ENCODE results near the gene HK1.
"Not testable (repeated sequence)": the region's sequence is repeated elsewhere in the genome, so short reads cannot be mapped to it uniquely, and the experiment has no call there.

- not testable (repeated sequence) for TF ChIP-seq CTCF (conservative IDR thresholded peaks at IDR 0.05 in 1 of 2, IDR thresholded peaks at IDR 0.05 in 1 of 2; ENCODE audit: low read depth in 1 of 2, low read length in 2 of 2); EZH2 (IDR thresholded peaks at IDR 0.05; ENCODE audit: low read length, missing control alignments)
These were observed 30.0 kb downstream of the HK1 start for GRCh38 chr10:69308304-69308703.
